BJ (cell line): Measurements from ENCODE around the gene NEDD9. TPM values are rescaled to one million over a fixed set of nuclear protein-coding genes. Genes with fewer than 3 reads are reported as not detected.

Experiments used
- CTCF ChIA-PET: fragments of 350-600 bp; formaldehyde crosslinking; extraction: SDS; loops from one replicate; lab custom pipeline; 2021; ENCODE audit warnings: antibody characterized with exemption, inconsistent platforms; lab: Yijun Ruan, JAX
- POLR2A ChIA-PET: fragments of 300-600 bp; sonication (Branson Sonifier 250); formaldehyde crosslinking; extraction: SDS; loops from one replicate; lab custom pipeline; 2021; ENCODE audit warnings: antibody characterized with exemption; lab: Charles Lee
- DNase-seq: peaks from one replicate; pipeline ENCODE4 v3.0.0-alpha.2; 2011; ENCODE audit warnings: low read depth
- H3K27me3 ChIP-seq: 2 replicates; pipeline ENCODE4 v1.6.0; 2011; ENCODE audit warnings: low read length; ENCODE audit not compliant: control insufficient read depth, insufficient read depth
- H3K36me3 ChIP-seq: 2 replicates; pipeline ENCODE4 v1.5.1; 2011; ENCODE audit warnings: low read length; ENCODE audit not compliant: control insufficient read depth, insufficient read depth
- H3K4me3 ChIP-seq: 2 replicates; pipeline ENCODE4 v1.5.1; 2011; ENCODE audit warnings: low read depth, mild to moderate bottlenecking, control low read depth, low read length
- polyA plus RNA-seq: library from polyadenylated mRNA; depleted of rRNA; stranded (reverse); fragments of >200 nt; gene quantifications from 2 replicates; pipeline ENCODE4 v1.2.3, GENCODE V29; 2011
- TF ChIP-seq, protein P1 (sequence below): IDR thresholded peaks from 2 replicates; pipeline ENCODE4 v1.5.1; 2011; ENCODE audit warnings: low read depth, mild to moderate bottlenecking, control low read depth, inconsistent platforms, low read length, moderate library complexity; ENCODE audit not compliant: insufficient read depth

Gene NEDD9
- polyA plus RNA-seq, 1 experiment, result 25.6 TPM

DNA sequence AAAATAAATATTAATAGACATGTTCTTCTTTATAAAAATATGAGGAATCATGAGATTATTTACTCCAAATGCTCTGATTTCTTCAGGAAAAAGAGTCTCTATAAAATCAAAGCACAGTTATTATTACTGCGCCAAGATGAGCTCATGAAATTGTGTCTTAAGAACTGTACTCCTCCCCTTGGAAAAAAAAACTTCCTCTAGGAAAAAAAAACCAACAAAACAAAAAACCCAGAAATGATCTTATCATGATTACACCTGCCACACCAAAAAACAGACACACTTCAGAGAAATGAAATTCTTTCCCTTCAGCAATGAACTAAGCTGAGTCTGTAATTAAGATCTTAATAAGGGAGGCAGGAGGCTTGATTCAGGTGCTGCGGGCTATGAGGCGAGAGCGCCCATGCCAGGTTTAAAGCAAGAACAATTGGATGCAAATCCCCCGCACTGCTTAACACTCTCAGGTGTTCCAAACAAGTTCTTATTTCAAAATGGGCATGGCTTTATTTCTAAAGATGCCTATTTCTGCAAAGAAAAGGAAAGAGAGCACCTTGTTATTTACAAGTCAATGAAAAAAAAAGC, 9.1 kb downstream of the NEDD9 start:
- ChIA-PET CTCF (interaction anchor here (1.0 kb wide), 1 partner anchor 269 kb away, joined by 3 read pairs; no protein-coding TSS in a partner anchor), POLR2A (interaction anchor here (0.6 kb wide), 1 partner anchor 71 kb away, joined by 3 read pairs; no protein-coding TSS in a partner anchor)
- H3K27me3 ChIP-seq, result no peaks in the 10 kb centered on the region
- no peak for DNase-seq
- TF ChIP-seq, protein P1, sequence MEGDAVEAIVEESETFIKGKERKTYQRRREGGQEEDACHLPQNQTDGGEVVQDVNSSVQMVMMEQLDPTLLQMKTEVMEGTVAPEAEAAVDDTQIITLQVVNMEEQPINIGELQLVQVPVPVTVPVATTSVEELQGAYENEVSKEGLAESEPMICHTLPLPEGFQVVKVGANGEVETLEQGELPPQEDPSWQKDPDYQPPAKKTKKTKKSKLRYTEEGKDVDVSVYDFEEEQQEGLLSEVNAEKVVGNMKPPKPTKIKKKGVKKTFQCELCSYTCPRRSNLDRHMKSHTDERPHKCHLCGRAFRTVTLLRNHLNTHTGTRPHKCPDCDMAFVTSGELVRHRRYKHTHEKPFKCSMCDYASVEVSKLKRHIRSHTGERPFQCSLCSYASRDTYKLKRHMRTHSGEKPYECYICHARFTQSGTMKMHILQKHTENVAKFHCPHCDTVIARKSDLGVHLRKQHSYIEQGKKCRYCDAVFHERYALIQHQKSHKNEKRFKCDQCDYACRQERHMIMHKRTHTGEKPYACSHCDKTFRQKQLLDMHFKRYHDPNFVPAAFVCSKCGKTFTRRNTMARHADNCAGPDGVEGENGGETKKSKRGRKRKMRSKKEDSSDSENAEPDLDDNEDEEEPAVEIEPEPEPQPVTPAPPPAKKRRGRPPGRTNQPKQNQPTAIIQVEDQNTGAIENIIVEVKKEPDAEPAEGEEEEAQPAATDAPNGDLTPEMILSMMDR, result no peak
- peaks cover 7% of the 10 kb centered on the region for H3K36me3 ChIP-seq
- no peak overlapping the region for H3K4me3 ChIP-seq

DNA sequence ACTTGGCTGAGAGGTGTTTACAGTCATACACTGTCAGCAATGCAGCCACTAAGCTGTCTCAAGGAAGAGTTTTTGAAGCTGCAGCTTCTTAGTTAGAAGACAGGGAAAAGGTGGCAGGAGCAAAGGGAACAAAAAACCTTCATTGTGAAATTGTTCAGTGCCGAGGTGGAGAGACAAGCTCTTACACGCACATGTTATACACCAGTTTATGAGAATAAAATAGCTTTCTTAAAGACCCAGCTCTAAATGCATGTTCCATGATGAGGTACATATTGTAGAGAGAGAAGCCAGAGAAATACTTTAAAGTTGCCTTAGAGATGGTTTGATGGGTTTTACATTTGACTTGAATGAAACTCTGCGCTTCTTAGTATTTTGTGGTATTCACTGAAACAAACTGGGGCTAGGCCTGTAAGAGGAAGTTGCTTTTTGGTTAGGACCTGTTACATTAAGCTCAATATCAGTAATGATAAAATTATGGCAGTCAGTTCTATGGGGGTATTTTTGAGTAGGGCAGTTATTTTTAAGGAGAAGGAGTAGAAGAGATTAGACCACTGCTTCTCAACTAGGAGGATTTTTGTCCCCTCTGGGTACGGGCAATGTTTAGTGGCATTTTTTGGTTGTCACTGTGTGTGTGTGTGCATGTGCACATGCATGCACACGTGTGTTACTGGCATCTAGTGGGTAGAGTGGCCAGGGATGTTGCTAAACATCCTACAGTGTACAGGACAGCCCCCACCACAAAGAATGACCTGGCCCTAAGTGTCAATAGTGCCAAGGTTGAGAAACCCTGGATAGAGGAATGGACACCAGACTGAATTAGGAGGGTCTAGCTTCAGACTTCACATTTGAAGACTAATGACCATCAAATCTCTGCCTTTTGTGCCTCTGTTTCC, 9.8 kb downstream of the NEDD9 start:
- no peak overlapping the region for H3K4me3 ChIP-seq
- TF ChIP-seq, protein P1, result no peak
- H3K27me3 ChIP-seq, result no peaks in the 10 kb centered on the region
- peaks cover 7% of the 10 kb centered on the region for H3K36me3 ChIP-seq
- ChIA-PET POLR2A (no interaction called here), CTCF (interaction anchor here (1.0 to 1.1 kb wide), 2 partner anchors 8 to 270 kb away, joined by 3 read pairs; no protein-coding TSS in a partner anchor)
- no peak for DNase-seq

DNA sequence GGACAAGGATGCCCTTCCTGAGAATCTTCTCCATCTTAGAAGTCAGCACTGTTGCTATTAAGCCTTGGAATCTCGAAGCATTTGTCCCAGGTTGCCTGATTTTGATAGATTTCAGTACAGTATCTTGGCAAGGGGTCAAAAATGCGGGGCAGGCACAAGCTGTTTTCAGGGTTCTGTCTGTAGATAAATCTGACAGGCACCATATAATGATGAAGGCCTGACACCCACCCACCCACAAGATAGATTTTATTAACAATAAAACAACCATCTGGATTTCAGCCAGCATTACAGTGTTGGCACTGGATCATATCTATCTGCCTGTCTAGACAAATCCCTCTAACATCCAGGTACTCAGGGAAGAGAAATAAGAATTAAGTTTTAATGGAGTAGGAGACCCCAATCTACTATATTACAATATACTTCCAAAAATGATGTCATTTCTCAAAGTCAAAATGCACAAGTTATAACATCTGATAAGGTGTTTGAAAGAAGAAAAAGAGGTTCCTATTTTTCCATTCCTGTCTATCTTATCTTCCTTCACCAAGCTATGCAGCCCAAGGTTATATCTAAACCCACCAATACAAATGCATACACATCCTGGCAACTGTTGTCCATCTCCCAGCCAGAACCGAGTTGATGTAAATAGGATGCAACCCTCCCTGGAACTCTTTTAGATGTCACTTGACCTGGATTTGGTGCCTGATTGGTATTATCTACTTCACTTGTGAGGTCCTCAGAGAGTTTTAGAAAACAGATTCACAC, 10.7 kb downstream of the NEDD9 start:
- POLR2A ChIA-PET, result no interaction called here
- TF ChIP-seq, protein P1, result no peak
- CTCF ChIA-PET, result interaction anchor here (0.9 to 1.1 kb wide), 2 partner anchors 9 to 50 kb away, joined by 3 to 4 read pairs; no protein-coding TSS in a partner anchor
- Histone ChIP-seq H3K4me3 (no peak overlapping the region), H3K36me3 (peaks cover 7% of the 10 kb centered on the region), H3K27me3 (no peaks in the 10 kb centered on the region)
- no peak for DNase-seq

DNA sequence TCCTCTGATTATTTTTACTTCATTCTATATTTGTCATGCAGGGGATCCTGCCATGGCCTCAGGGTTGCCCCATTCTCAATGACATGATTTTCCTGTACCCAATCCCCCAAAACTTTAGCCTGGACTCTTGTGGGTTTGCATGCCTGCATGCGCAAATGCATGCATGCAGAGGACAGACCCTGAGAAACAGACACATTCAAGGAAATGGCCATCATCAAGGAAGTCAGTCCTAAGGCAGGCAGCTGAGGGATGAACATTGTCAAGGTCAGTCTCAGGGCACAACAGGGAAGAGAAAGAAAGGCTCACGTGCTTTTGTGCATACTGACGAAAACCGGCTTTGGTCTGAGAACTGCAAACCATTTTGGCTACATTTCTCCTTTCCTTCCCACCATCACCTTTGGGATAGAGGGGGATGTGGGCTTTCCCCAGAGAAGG, 13.1 kb downstream of the NEDD9 start:
- Histone ChIP-seq H3K36me3 (peaks cover 7% of the 10 kb centered on the region), H3K27me3 (no peaks in the 10 kb centered on the region), H3K4me3 (no peak overlapping the region)
- no peak for DNase-seq
- ChIA-PET CTCF (interaction anchor here (0.7 to 2.4 kb wide), 2 partner anchors 11 to 1198 kb away, joined by 3 to 9 read pairs; no protein-coding TSS in a partner anchor), POLR2A (no interaction called here)
- TF ChIP-seq, protein P1, result no peak
